Spleen (tissue), 7 donors: ENCODE data around the gene SDR9C7.

Experiments
- CTCF ChIP-seq, 11 experiments: fragments of 200-600 bp in 7 of 11; fragments of 450-650 bp in 4 of 11; sonication (generic) in 4 of 11; IDR thresholded peaks in 8 of 11; conservative IDR thresholded peaks in 3 of 11; 1 replicate in 7 of 11; 2 replicates in 4 of 11; pipeline versions ENCODE4 v1.4.0 to v1.8.0; 2016 to 2021; ENCODE audit warnings: antibody characterized with exemption in 11 of 11, inconsistent platforms in 4 of 11, mild to moderate bottlenecking in 1 of 11
- POLR2AphosphoS5 ChIP-seq, 3 donors: sonication (generic); formaldehyde crosslinking; IDR thresholded peaks; one replicate each; pipeline ENCODE4 v1.5.1; 2017; ENCODE audit warnings: antibody characterized with exemption in 3 of 3
- donor health status: DM: no; HTN: no; CAD: no; lungs with moderate emphysema.
- donor health status: DM: no; HTN: no; CAD: no.
- donor health status: DM: no; HTN: no; CAD: no.

- no peak for TF ChIP-seq CTCF (IDR thresholded peaks at IDR 0.05 in 8 of 11, conservative IDR thresholded peaks at IDR 0.05 in 3 of 11)
- TF ChIP-seq POLR2AphosphoS5 (IDR thresholded peaks at IDR 0.05) = peak in 1 of 3 donors; percentile 13
Measured at GRCh38 chr12:56932867-56933266, 1.3 kb downstream of the SDR9C7 start.
